ENCODE results near the gene RTTN. TPM values are rescaled to one million over a fixed set of nuclear protein-coding genes. Genes with fewer than 3 reads are reported as not detected.

Gene RTTN
- total and polyA plus RNA-seq, 3 donors from 2014 or later: 23.1 to 67.0 (median 40.1) TPM

GRCh38 chr18:70190529-70190928 is 15.0 kb downstream of the RTTN start:
- H3K4me3 ChIP-seq: no peak overlapping the region
- DNase-seq: no peak
- H3K27me3 ChIP-seq: no peaks in the 10 kb centered on the region
- no peaks in the 10 kb centered on the region for H3K36me3 ChIP-seq (ENCODE audit: low read depth, missing control alignments)
- intact Hi-C loops (cut with DNase I; ENCODE audit: low total_unique reads): loop anchor here (10.0 kb wide), 1 partner anchor 244 kb away; no protein-coding TSS in a partner anchor
- TF ChIP-seq, protein P1, sequence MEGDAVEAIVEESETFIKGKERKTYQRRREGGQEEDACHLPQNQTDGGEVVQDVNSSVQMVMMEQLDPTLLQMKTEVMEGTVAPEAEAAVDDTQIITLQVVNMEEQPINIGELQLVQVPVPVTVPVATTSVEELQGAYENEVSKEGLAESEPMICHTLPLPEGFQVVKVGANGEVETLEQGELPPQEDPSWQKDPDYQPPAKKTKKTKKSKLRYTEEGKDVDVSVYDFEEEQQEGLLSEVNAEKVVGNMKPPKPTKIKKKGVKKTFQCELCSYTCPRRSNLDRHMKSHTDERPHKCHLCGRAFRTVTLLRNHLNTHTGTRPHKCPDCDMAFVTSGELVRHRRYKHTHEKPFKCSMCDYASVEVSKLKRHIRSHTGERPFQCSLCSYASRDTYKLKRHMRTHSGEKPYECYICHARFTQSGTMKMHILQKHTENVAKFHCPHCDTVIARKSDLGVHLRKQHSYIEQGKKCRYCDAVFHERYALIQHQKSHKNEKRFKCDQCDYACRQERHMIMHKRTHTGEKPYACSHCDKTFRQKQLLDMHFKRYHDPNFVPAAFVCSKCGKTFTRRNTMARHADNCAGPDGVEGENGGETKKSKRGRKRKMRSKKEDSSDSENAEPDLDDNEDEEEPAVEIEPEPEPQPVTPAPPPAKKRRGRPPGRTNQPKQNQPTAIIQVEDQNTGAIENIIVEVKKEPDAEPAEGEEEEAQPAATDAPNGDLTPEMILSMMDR (IDR thresholded peaks at IDR 0.05): no peak
- no peak for TF ChIP-seq POLR2A (IDR thresholded peaks at IDR 0.05)
- no peaks in the 10 kb centered on the region for H3K4me1 ChIP-seq
- no peak overlapping the region for H3K27ac ChIP-seq
- H3K9me3 ChIP-seq: no peaks in the 10 kb centered on the region
- 89 to 93% methylated on average over 3 of the region's 3 CpGs for WGBS, 2 donors

DNA sequence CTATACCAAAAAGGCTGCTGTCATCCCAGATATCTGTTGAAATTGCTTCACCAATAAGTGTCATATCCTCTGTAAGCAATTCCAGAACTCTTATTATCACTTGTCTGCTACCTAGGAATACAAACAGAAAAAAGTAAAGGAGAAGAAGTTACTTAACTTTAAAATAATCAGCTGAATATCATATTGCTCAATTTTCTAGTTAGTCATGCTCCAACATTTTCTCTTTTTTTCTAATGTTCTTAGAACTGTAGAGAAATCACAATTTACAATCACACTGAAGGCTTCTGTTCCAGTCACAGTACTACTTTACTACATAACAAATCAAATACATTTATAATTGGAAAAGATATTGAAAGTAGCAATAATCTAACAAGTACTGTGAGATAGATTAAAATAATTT is 17.4 kb downstream of the RTTN start:
- Histone ChIP-seq H3K27ac (no peak overlapping the region), H3K27me3 (no peaks in the 10 kb centered on the region), H3K9me3 (no peaks in the 10 kb centered on the region), H3K4me1 (no peaks in the 10 kb centered on the region), H3K4me3 (no peak overlapping the region), H3K36me3 (ENCODE audit: low read depth, missing control alignments) (no peaks in the 10 kb centered on the region)
- TF ChIP-seq, protein P1 (IDR thresholded peaks at IDR 0.05): no peak
- TF ChIP-seq POLR2A (IDR thresholded peaks at IDR 0.05): no peak
- no peak for DNase-seq
- intact Hi-C loops (cut with DNase I; ENCODE audit: low total_unique reads): no loop called here

GRCh38 chr18:70183441-70183840 is 22.0 kb downstream of the RTTN start:
- Histone ChIP-seq H3K9me3 (no peaks in the 10 kb centered on the region), H3K27me3 (no peaks in the 10 kb centered on the region), H3K4me1 (no peaks in the 10 kb centered on the region), H3K4me3 (no peak overlapping the region), H3K36me3 (ENCODE audit: low read depth, missing control alignments) (no peaks in the 10 kb centered on the region), H3K27ac (no peak overlapping the region)
- no peak for TF ChIP-seq POLR2A (IDR thresholded peaks at IDR 0.05)
- TF ChIP-seq, protein P1 (IDR thresholded peaks at IDR 0.05): no peak
- intact Hi-C loops (cut with DNase I; ENCODE audit: low total_unique reads): no loop called here
- 87 to 93% methylated on average over 2 of the region's 2 CpGs for WGBS, 2 donors
- no peak for DNase-seq

DNA sequence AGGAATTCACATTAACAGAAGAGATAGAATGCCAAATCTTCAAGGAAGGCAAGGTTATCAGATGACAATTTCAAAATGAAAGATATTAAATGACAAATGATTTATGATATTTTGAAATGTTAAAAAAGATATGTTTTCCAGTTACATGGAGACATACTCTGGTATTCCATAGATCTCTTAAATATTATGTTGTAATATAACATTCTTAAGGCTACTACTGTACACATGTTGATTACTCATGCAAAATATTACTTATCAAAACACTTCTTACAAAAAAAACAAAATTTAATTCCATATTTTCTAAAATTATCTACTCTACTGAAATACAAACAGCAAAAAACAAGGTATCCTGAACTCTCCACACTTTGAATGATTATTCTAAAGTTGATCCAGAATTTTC is 22.9 kb downstream of the RTTN start:
- intact Hi-C loops (cut with DNase I; ENCODE audit: low total_unique reads): no loop called here
- Histone ChIP-seq H3K36me3 (ENCODE audit: low read depth, missing control alignments) (no peaks in the 10 kb centered on the region), H3K9me3 (no peaks in the 10 kb centered on the region), H3K4me3 (no peak overlapping the region), H3K27me3 (no peaks in the 10 kb centered on the region), H3K27ac (no peak overlapping the region), H3K4me1 (no peaks in the 10 kb centered on the region)
- no peak for TF ChIP-seq POLR2A (IDR thresholded peaks at IDR 0.05)
- TF ChIP-seq, protein P1 (IDR thresholded peaks at IDR 0.05): no peak
- DNase-seq: no peak

DNA sequence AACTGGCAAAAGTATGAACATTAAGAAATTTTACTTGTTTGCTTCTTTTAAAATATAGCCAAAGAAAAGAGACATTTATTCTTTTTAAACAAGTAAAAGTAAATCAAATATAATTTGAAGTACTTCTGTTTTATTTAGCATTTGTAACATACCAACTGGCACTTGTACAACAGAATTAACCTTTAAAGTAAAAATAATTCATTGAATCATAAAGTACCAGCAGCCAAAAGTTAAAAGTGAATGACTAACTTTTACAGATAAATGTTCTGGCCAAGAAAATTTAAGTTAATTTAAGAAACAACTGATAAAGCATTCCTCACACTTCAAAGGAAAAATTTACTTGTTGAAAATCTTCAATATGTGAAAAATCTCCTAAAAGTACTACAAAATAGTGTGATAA is 23.8 kb downstream of the RTTN start:
- no peak overlapping the region for H3K4me3 ChIP-seq

More for the DNA sequence above, 23.8 kb downstream of the RTTN start:
- Histone ChIP-seq H3K27me3 (no peaks in the 10 kb centered on the region), H3K27ac (no peak overlapping the region), H3K4me1 (no peaks in the 10 kb centered on the region), H3K36me3 (ENCODE audit: low read depth, missing control alignments) (no peaks in the 10 kb centered on the region), H3K9me3 (no peaks in the 10 kb centered on the region)
- intact Hi-C loops (cut with DNase I; ENCODE audit: low total_unique reads): no loop called here
- TF ChIP-seq, protein P1 (IDR thresholded peaks at IDR 0.05): no peak
- no peak for TF ChIP-seq POLR2A (IDR thresholded peaks at IDR 0.05)
- no peak for DNase-seq

Data from testis (tissue), 3 donors.